ENCODE measurements around the gene TRIM2. TPM values are rescaled to one million over a fixed set of nuclear protein-coding genes. Genes with fewer than 3 reads are reported as not detected.

TRIM2 gene
- total and polyA plus RNA-seq, 4 donors: 3.4 to 15.5 (median 8.9) TPM

GRCh38 chr4:153183146-153183545 lies 21.1 kb upstream of the TRIM2 start:
- 90% methylated on average over 4 of the region's 4 CpGs for WGBS
- Histone ChIP-seq H3K36me3 (ENCODE audit: control insufficient read depth in 4 of 4, insufficient read depth in 3 of 4, low read depth in 1 of 4, low read length in 3 of 4) (no peaks in the 10 kb centered on the region), H3K27ac (ENCODE audit: low read depth in 1 of 2, low read length in 2 of 2) (no peak overlapping the region), H3K27me3 (ENCODE audit: control insufficient read depth in 4 of 4, insufficient read depth in 4 of 4, low read length in 3 of 4) (no peaks in the 10 kb centered on the region), H3K4me1 (ENCODE audit: control insufficient read depth in 4 of 4, insufficient read depth in 4 of 4, low read length in 3 of 4) (no peaks in the 10 kb centered on the region), H3K9me3 (ENCODE audit: control insufficient read depth in 4 of 4, low read length in 3 of 4) (no peaks in the 10 kb centered on the region), H3K4me3 (ENCODE audit: low read depth in 1 of 3, low read length in 3 of 3) (no peak overlapping the region), H3K9ac (ENCODE audit: low read depth in 1 of 2, low read length in 2 of 2) (no peak overlapping the region)
- DNase-seq (ENCODE audit: low spot score): no peak
- no peak for TF ChIP-seq FOXA1 (IDR thresholded peaks at IDR 0.05)
- no peak for TF ChIP-seq RXRA (IDR thresholded peaks at IDR 0.05)
- TF ChIP-seq HNF4G (IDR thresholded peaks at IDR 0.05): no peak
- TF ChIP-seq JUND (IDR thresholded peaks at IDR 0.05): no peak
- no peak for TF ChIP-seq TAF1 (conservative IDR thresholded peaks at IDR 0.05)
- TF ChIP-seq, protein P1, sequence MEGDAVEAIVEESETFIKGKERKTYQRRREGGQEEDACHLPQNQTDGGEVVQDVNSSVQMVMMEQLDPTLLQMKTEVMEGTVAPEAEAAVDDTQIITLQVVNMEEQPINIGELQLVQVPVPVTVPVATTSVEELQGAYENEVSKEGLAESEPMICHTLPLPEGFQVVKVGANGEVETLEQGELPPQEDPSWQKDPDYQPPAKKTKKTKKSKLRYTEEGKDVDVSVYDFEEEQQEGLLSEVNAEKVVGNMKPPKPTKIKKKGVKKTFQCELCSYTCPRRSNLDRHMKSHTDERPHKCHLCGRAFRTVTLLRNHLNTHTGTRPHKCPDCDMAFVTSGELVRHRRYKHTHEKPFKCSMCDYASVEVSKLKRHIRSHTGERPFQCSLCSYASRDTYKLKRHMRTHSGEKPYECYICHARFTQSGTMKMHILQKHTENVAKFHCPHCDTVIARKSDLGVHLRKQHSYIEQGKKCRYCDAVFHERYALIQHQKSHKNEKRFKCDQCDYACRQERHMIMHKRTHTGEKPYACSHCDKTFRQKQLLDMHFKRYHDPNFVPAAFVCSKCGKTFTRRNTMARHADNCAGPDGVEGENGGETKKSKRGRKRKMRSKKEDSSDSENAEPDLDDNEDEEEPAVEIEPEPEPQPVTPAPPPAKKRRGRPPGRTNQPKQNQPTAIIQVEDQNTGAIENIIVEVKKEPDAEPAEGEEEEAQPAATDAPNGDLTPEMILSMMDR (IDR thresholded peaks at IDR 0.05; ENCODE audit: low read depth, low read length, missing input control): no peak
- no peak for TF ChIP-seq RAD21 (IDR thresholded peaks at IDR 0.05)
- TF ChIP-seq ATF3 (IDR thresholded peaks at IDR 0.05): no peak
- TF ChIP-seq NR2F2 (IDR thresholded peaks at IDR 0.05): no peak
- no peak for TF ChIP-seq ZBTB33 (IDR thresholded peaks at IDR 0.05)

- Histone ChIP-seq H3K9ac (ENCODE audit: low read depth in 1 of 2, low read length in 2 of 2) (no peak overlapping the region), H3K4me1 (ENCODE audit: control insufficient read depth in 4 of 4, insufficient read depth in 4 of 4, low read length in 3 of 4) (peaks cover 0 to 7% (median 2%) of the 10 kb centered on the region in 4 donors), H3K4me3 (ENCODE audit: low read depth in 1 of 3, low read length in 3 of 3) (no peak overlapping the region), H3K9me3 (ENCODE audit: control insufficient read depth in 4 of 4, low read length in 3 of 4) (no peaks in the 10 kb centered on the region), H3K27me3 (ENCODE audit: control insufficient read depth in 4 of 4, insufficient read depth in 4 of 4, low read length in 3 of 4) (no peaks in the 10 kb centered on the region), H3K27ac (ENCODE audit: low read depth in 1 of 2, low read length in 2 of 2) (no peak overlapping the region), H3K36me3 (ENCODE audit: control insufficient read depth in 4 of 4, insufficient read depth in 3 of 4, low read depth in 1 of 4, low read length in 3 of 4) (no peaks in the 10 kb centered on the region)
- WGBS: 90% methylated on average over 2 of the region's 2 CpGs
- no peak for DNase-seq (ENCODE audit: low spot score)
- no peak for TF ChIP-seq FOXA1 (IDR thresholded peaks at IDR 0.05)
- TF ChIP-seq RXRA (IDR thresholded peaks at IDR 0.05): no peak
- no peak for TF ChIP-seq EGR1 (IDR thresholded peaks at IDR 0.05; ENCODE audit: low read depth in 2 of 2)
- TF ChIP-seq FOXA2 (IDR thresholded peaks at IDR 0.05): no peak
- TF ChIP-seq RAD21 (IDR thresholded peaks at IDR 0.05): no peak
- TF ChIP-seq, protein P1 (IDR thresholded peaks at IDR 0.05; ENCODE audit: low read depth, low read length, missing input control): no peak
- TF ChIP-seq TAF1 (conservative IDR thresholded peaks at IDR 0.05): no peak
- no peak for TF ChIP-seq ZBTB33 (IDR thresholded peaks at IDR 0.05)
- no peak for TF ChIP-seq GABPA (IDR thresholded peaks at IDR 0.05 in 1 of 2, conservative IDR thresholded peaks at IDR 0.05 in 1 of 2)
- no peak for TF ChIP-seq HNF4A (conservative IDR thresholded peaks at IDR 0.05)
- no peak for TF ChIP-seq HNF4G (IDR thresholded peaks at IDR 0.05)
These were observed 18.9 kb upstream of the TRIM2 start for GRCh38 chr4:153185331-153185852.

Measured in liver (tissue), 9 donors.